ENCODE data around the gene OR6C3.

DNA sequence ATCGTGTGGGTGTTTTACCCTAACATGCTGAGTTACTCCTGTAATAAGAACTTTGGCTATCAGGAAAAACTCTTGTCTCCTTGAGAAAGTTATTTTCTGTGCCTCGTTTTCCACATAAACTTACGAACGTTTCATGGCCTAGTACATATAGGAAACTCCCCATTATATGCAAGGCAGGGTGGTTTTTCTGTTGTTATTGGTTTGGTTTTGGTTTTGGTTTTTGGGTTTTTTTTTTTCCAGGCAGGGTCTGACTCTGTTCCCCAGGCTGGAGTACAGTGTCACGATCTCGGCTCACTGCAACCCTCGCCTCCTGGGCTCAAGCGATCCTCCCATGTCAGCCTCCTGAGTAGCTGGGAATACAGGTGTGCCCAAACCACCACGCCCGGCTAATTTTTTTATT, 5.5 kb downstream of the OR6C3 start:
- TF ChIP-seq, protein P1, sequence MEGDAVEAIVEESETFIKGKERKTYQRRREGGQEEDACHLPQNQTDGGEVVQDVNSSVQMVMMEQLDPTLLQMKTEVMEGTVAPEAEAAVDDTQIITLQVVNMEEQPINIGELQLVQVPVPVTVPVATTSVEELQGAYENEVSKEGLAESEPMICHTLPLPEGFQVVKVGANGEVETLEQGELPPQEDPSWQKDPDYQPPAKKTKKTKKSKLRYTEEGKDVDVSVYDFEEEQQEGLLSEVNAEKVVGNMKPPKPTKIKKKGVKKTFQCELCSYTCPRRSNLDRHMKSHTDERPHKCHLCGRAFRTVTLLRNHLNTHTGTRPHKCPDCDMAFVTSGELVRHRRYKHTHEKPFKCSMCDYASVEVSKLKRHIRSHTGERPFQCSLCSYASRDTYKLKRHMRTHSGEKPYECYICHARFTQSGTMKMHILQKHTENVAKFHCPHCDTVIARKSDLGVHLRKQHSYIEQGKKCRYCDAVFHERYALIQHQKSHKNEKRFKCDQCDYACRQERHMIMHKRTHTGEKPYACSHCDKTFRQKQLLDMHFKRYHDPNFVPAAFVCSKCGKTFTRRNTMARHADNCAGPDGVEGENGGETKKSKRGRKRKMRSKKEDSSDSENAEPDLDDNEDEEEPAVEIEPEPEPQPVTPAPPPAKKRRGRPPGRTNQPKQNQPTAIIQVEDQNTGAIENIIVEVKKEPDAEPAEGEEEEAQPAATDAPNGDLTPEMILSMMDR (conservative IDR thresholded peaks at IDR 0.05 in 1 of 2, IDR thresholded peaks at IDR 0.05 in 1 of 2; ENCODE audit: low read depth in 1 of 2, low read length in 2 of 2), result no peak
- no peak for TF ChIP-seq EZH2 (IDR thresholded peaks at IDR 0.05; ENCODE audit: low read length, missing control alignments)

Measured in fibroblast of lung (primary cell).